HepG2 (cell line): ENCODE results near the gene SAMD10. TPM values are rescaled to one million over a fixed set of nuclear protein-coding genes. Genes with fewer than 3 reads are reported as not detected.

Source experiments
- ADNP ChIP-seq: sonication (generic); formaldehyde crosslinking; IDR thresholded peaks from 2 replicates; pipeline ENCODE4 v1.4.0; 2020; ENCODE audit warnings: missing genetic modification reagents
- CCAR2 ChIP-seq: fragments of 200-400 bp; formaldehyde crosslinking; optimal IDR thresholded peaks from 2 replicates; pipeline ENCODE3; 2018; ENCODE audit warnings: low read depth, mild to moderate bottlenecking, low read length, moderate library complexity
- FOSL1 ChIP-seq: sonication (generic); formaldehyde crosslinking; IDR thresholded peaks from 2 replicates; pipeline ENCODE4 v1.9.0; 2021; ENCODE audit warnings: missing genetic modification reagents, borderline replicate concordance
- GLI4 ChIP-seq: sonication (generic); formaldehyde crosslinking; IDR thresholded peaks from 2 replicates; pipeline ENCODE4 v1.5.1; 2020; ENCODE audit warnings: missing genetic modification reagents, mild to moderate bottlenecking, moderate library complexity, borderline replicate concordance
- GTF3A ChIP-seq: sonication (generic); formaldehyde crosslinking; conservative IDR thresholded peaks from 2 replicates; pipeline ENCODE4 v1.4.0; 2020; ENCODE audit warnings: mild to moderate bottlenecking, missing genetic modification reagents
- HNF4A ChIP-seq: sonication (generic); formaldehyde crosslinking; IDR thresholded peaks from 2 replicates; pipeline ENCODE4 v1.4.0; 2020; ENCODE audit warnings: missing genetic modification reagents
- IRF2 ChIP-seq: IDR thresholded peaks from 2 replicates; pipeline ENCODE4 v1.6.1; 2018; ENCODE audit warnings: missing genetic modification reagents, missing compliant biosample characterization
- KAT2B ChIP-seq: fragments of 150-350 bp; IDR thresholded peaks from 2 replicates; pipeline ENCODE4 v1.6.1; 2014; ENCODE audit warnings: low read depth, low read length, borderline replicate concordance
- KLF13 ChIP-seq: sonication (generic); formaldehyde crosslinking; IDR thresholded peaks from 2 replicates; pipeline ENCODE4 v1.4.0; 2020; ENCODE audit warnings: mild to moderate bottlenecking, missing genetic modification reagents
- MAFK ChIP-seq, 2 experiments: IDR thresholded peaks in 1 of 2; conservative IDR thresholded peaks in 1 of 2; 2 replicates each; pipeline ENCODE4 v1.6.1; 2011; ENCODE audit warnings: improper control_type of control experiment in 2 of 2, low read length in 2 of 2
- MBD4 ChIP-seq: IDR thresholded peaks from 2 replicates; pipeline ENCODE4 v1.6.1; 2012; ENCODE audit warnings: low read length, inconsistent platforms, borderline replicate concordance
- MXD4 ChIP-seq: IDR thresholded peaks from 2 replicates; pipeline ENCODE4 v1.6.1; 2016; ENCODE audit warnings: mild to moderate bottlenecking, missing biosample characterization, missing genetic modification reagents
- MYNN ChIP-seq: sonication (generic); formaldehyde crosslinking; IDR thresholded peaks from 2 replicates; pipeline ENCODE4 v1.4.0; 2020; ENCODE audit warnings: mild to moderate bottlenecking, low read depth, missing genetic modification reagents
- NFIB ChIP-seq: sonication (generic); formaldehyde crosslinking; IDR thresholded peaks from 2 replicates; pipeline ENCODE4 v1.9.0; 2021; ENCODE audit warnings: missing genetic modification reagents, mild to moderate bottlenecking, borderline replicate concordance
- PHF20 ChIP-seq: sonication (generic); formaldehyde crosslinking; IDR thresholded peaks from 2 replicates; pipeline ENCODE4 v1.5.0; 2020; ENCODE audit warnings: mild to moderate bottlenecking, missing genetic modification reagents
- ZKSCAN5 ChIP-seq: sonication (generic); formaldehyde crosslinking; IDR thresholded peaks from 2 replicates; pipeline ENCODE4 v1.5.1; 2020; ENCODE audit warnings: mild to moderate bottlenecking, missing genetic modification reagents
- ZNF234 ChIP-seq: sonication (generic); formaldehyde crosslinking; conservative IDR thresholded peaks from 2 replicates; pipeline ENCODE4 v1.5.1; 2020; ENCODE audit warnings: mild to moderate bottlenecking, missing genetic modification reagents
- ZNF432 ChIP-seq: sonication (generic); formaldehyde crosslinking; IDR thresholded peaks from 2 replicates; pipeline ENCODE4 v1.5.0; 2020; ENCODE audit warnings: missing genetic modification reagents, mild to moderate bottlenecking, borderline replicate concordance
- ZNF451 ChIP-seq: sonication (generic); formaldehyde crosslinking; IDR thresholded peaks from 2 replicates; pipeline ENCODE4 v1.5.0; 2020; ENCODE audit warnings: mild to moderate bottlenecking, missing genetic modification reagents
- ZNF577 ChIP-seq: sonication (generic); formaldehyde crosslinking; IDR thresholded peaks from 2 replicates; pipeline ENCODE4 v1.4.0; 2020; ENCODE audit warnings: mild to moderate bottlenecking, low read depth, missing genetic modification reagents, borderline replicate concordance
- ZNF749 ChIP-seq: sonication (generic); formaldehyde crosslinking; IDR thresholded peaks from 2 replicates; pipeline ENCODE4 v1.8.0; 2022; ENCODE audit warnings: mild to moderate bottlenecking, missing genetic modification reagents, moderate library complexity, borderline replicate concordance
- polyA plus RNA-seq, 8 experiments: library from polyadenylated mRNA; depleted of rRNA in 3 of 8; stranded (reverse) in 7 of 8; unstranded in 1 of 8; fragments of >200 nt; fragmentation: Illumina TruSeq in 4 of 8; extraction: Trizol in 4 of 8; gene quantifications; 2 replicates each; pipeline versions ENCODE4 v1.2.1 to v1.2.3, GENCODE V29; 2011 to 2016; ENCODE audit warnings: low read depth in 4 of 8, missing spikeins in 1 of 8, mixed read lengths in 1 of 8; ENCODE audit not compliant: insufficient read depth in 1 of 8
- total RNA-seq, 5 experiments: library from RNA; depleted of rRNA; stranded (reverse); fragments of >200 nt; fragmentation: Illumina TruSeq; extraction: Trizol; gene quantifications; 2 replicates each; pipeline ENCODE4 v1.2.3, GENCODE V29; 2016; ENCODE audit warnings: low read depth in 1 of 5
- TF ChIP-seq, protein P1 (sequence below): sonication (generic); formaldehyde crosslinking; IDR thresholded peaks from 2 replicates; pipeline ENCODE4 v1.5.0; 2020; ENCODE audit warnings: mild to moderate bottlenecking, missing genetic modification reagents, borderline replicate concordance

The SAMD10 gene
- total and polyA plus RNA-seq, 2 of the 13 experiments (the other 11 are each of a cell fraction or from before 2014, with no cell fraction given) = 6.1 to 11.0 TPM

DNA sequence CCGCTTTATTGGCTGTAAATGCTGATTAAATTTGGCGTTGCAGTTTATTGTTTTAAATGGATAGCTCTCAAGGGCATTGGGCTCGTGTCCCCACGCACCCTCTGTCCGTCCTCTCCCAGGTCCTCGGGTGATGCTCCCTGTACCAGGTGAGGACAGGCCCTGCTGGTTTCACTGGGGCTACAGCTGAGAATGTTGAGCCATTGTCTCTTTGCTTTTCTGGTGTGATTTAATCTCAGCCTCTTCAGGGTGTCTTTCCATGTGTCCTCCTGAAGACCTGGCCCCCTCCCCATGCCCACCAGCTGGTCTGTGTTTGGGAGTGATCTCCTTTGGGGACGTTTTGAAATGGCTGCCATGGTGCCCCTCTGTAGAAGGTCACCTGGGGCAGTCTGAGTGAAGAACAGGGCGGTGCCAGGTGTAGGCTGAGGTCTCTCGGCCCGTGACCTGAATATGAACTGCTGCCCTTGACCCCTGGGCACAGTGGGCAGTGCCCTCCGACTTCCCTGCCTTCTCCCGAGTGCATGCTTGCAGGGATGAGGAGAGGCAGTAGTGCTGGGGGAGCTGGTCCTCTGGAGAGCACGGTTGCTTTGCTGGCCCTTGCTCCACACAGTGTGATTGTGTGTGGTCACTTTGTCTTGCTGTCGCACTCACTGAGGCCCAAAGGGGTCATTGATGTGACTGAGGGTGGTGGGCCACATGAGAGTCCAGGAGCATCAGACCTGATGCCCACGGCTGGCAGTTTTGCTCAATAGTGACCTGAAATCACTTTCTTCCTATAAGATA, 44.1 kb upstream of the SAMD10 start (continued):
- TF ChIP-seq, protein P1, sequence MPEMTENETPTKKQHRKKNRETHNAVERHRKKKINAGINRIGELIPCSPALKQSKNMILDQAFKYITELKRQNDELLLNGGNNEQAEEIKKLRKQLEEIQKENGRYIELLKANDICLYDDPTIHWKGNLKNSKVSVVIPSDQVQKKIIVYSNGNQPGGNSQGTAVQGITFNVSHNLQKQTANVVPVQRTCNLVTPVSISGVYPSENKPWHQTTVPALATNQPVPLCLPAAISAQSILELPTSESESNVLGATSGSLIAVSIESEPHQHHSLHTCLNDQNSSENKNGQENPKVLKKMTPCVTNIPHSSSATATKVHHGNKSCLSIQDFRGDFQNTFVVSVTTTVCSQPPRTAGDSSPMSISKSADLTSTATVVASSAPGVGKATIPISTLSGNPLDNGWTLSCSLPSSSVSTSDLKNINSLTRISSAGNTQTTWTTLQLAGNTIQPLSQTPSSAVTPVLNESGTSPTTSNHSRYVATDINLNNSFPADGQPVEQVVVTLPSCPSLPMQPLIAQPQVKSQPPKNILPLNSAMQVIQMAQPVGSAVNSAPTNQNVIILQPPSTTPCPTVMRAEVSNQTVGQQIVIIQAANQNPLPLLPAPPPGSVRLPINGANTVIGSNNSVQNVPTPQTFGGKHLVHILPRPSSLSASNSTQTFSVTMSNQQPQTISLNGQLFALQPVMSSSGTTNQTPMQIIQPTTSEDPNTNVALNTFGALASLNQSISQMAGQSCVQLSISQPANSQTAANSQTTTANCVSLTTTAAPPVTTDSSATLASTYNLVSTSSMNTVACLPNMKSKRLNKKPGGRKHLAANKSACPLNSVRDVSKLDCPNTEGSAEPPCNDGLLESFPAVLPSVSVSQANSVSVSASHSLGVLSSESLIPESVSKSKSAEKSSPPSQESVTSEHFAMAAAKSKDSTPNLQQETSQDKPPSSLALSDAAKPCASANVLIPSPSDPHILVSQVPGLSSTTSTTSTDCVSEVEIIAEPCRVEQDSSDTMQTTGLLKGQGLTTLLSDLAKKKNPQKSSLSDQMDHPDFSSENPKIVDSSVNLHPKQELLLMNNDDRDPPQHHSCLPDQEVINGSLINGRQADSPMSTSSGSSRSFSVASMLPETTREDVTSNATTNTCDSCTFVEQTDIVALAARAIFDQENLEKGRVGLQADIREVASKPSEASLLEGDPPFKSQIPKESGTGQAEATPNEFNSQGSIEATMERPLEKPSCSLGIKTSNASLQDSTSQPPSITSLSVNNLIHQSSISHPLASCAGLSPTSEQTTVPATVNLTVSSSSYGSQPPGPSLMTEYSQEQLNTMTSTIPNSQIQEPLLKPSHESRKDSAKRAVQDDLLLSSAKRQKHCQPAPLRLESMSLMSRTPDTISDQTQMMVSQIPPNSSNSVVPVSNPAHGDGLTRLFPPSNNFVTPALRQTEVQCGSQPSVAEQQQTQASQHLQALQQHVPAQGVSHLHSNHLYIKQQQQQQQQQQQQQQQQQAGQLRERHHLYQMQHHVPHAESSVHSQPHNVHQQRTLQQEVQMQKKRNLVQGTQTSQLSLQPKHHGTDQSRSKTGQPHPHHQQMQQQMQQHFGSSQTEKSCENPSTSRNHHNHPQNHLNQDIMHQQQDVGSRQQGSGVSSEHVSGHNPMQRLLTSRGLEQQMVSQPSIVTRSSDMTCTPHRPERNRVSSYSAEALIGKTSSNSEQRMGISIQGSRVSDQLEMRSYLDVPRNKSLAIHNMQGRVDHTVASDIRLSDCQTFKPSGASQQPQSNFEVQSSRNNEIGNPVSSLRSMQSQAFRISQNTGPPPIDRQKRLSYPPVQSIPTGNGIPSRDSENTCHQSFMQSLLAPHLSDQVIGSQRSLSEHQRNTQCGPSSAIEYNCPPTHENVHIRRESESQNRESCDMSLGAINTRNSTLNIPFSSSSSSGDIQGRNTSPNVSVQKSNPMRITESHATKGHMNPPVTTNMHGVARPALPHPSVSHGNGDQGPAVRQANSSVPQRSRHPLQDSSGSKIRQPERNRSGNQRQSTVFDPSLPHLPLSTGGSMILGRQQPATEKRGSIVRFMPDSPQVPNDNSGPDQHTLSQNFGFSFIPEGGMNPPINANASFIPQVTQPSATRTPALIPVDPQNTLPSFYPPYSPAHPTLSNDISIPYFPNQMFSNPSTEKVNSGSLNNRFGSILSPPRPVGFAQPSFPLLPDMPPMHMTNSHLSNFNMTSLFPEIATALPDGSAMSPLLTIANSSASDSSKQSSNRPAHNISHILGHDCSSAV (CRISPR knock-in tag) = no peak
- no peak for TF ChIP-seq KLF13
- TF ChIP-seq ZNF577 = no peak
- TF ChIP-seq MXD4 = no peak
- 0 out of 2 replicates have a peak, but pooled peaks have one; percentile 28 for TF ChIP-seq MYNN (CRISPR knock-in tag)
- TF ChIP-seq HNF4A (CRISPR knock-in tag) = peak; percentile 30; the same call in 1 of the 2 replicates
- peak; percentile 28; the same call in 1 of the 2 replicates for TF ChIP-seq IRF2 (CRISPR knock-in tag)
- no peak for TF ChIP-seq KAT2B
- TF ChIP-seq ZNF749 (CRISPR knock-in tag) = 0 out of 2 replicates have a peak, but pooled peaks have one; percentile 12
- no peak for TF ChIP-seq PHF20
- no peak for TF ChIP-seq ZKSCAN5 (CRISPR knock-in tag)
- no peak for TF ChIP-seq FOSL1
- TF ChIP-seq ZNF451 (CRISPR knock-in tag) = no peak; the same call in 1 of the 2 replicates
- no peak for TF ChIP-seq ZNF234 (CRISPR knock-in tag)
- no peak for TF ChIP-seq MAFK (conservative IDR thresholded peaks at IDR 0.05 in 1 of 2, IDR thresholded peaks at IDR 0.05 in 1 of 2; ENCODE audit: low read length in 2 of 2)
- TF ChIP-seq CCAR2 = no peak
- TF ChIP-seq ZNF432 (CRISPR knock-in tag) = no peak
- TF ChIP-seq GTF3A (CRISPR knock-in tag) = no peak
- no peak for TF ChIP-seq NFIB (CRISPR knock-in tag)
- TF ChIP-seq ADNP (CRISPR knock-in tag) = no peak
- no peak for TF ChIP-seq GLI4 (CRISPR knock-in tag)
- no peak for TF ChIP-seq MBD4
